IPS-18a (cell line): ENCODE results near the gene KRTAP10-2.
"Not testable (repeated sequence)": the region's sequence is repeated elsewhere in the genome, so short reads cannot be mapped to it uniquely, and the experiment has no call there.

Experiments used
- H3K27ac ChIP-seq: one replicate; pipeline ENCODE4 v1.5.1; 2013; ENCODE audit warnings: low read length
- H3K27me3 ChIP-seq: one replicate; pipeline ENCODE4 v1.6.1; 2013; ENCODE audit warnings: mild to moderate bottlenecking, low read length; ENCODE audit not compliant: control insufficient read depth, insufficient read depth
- H3K36me3 ChIP-seq: one replicate; pipeline ENCODE4 v1.6.1; 2013; ENCODE audit warnings: low read depth, low read length; ENCODE audit not compliant: control insufficient read depth
- H3K4me1 ChIP-seq: one replicate; pipeline ENCODE4 v1.6.1; 2013; ENCODE audit warnings: low read depth, low read length; ENCODE audit not compliant: control insufficient read depth
- H3K4me3 ChIP-seq: one replicate; pipeline ENCODE4 v1.5.1; 2013; ENCODE audit warnings: low read length
- H3K9ac ChIP-seq: one replicate; pipeline ENCODE4 v1.6.1; 2013; ENCODE audit warnings: mild to moderate bottlenecking, low read length, moderate library complexity
- H3K9me3 ChIP-seq: one replicate; pipeline ENCODE4 v1.6.1; 2013; ENCODE audit warnings: low read depth, low read length; ENCODE audit not compliant: control insufficient read depth

The KRTAP10-2 gene

GRCh38 chr21:44579833-44580144 is 28.5 kb upstream of the KRTAP10-2 start:
- Histone ChIP-seq H3K4me1 (no peaks in the 10 kb centered on the region), H3K9me3 (peaks cover 10% of the 10 kb centered on the region), H3K4me3 (no peak overlapping the region), H3K27ac (no peak overlapping the region), H3K36me3 (no peaks in the 10 kb centered on the region), H3K27me3 (no peaks in the 10 kb centered on the region), H3K9ac (no peak overlapping the region)

- H3K4me3 ChIP-seq, result no peak overlapping the region
- no peaks in the 10 kb centered on the region for H3K4me1 ChIP-seq
- H3K27ac ChIP-seq, result no peak overlapping the region
- no peaks in the 10 kb centered on the region for H3K36me3 ChIP-seq
- peaks cover 10% of the 10 kb centered on the region for H3K9me3 ChIP-seq
- H3K27me3 ChIP-seq, result no peaks in the 10 kb centered on the region
- H3K9ac ChIP-seq, result no peak overlapping the region
These were observed 27.9 kb upstream of the KRTAP10-2 start for GRCh38 chr21:44579056-44579832.

- Histone ChIP-seq H3K4me1 (no peaks in the 10 kb centered on the region), H3K4me3 (no peak overlapping the region), H3K27me3 (no peaks in the 10 kb centered on the region), H3K27ac (no peak overlapping the region), H3K9ac (no peak overlapping the region), H3K36me3 (no peaks in the 10 kb centered on the region), H3K9me3 (peaks cover 10% of the 10 kb centered on the region)
These were observed 27.2 kb upstream of the KRTAP10-2 start for GRCh38 chr21:44578371-44579055.

GRCh38 chr21:44576025-44576420 is 24.7 kb upstream of the KRTAP10-2 start:
- H3K4me1 ChIP-seq, result no peaks in the 10 kb centered on the region
- H3K9me3 ChIP-seq, result peaks cover 10% of the 10 kb centered on the region
- H3K9ac ChIP-seq, result no peak overlapping the region
- no peak overlapping the region for H3K27ac ChIP-seq
- H3K4me3 ChIP-seq, result no peak overlapping the region
- H3K36me3 ChIP-seq, result no peaks in the 10 kb centered on the region
- no peaks in the 10 kb centered on the region for H3K27me3 ChIP-seq

- Histone ChIP-seq H3K27me3 (no peaks in the 10 kb centered on the region), H3K9me3 (peaks cover 10% of the 10 kb centered on the region), H3K36me3 (no peaks in the 10 kb centered on the region), H3K9ac (no peak overlapping the region), H3K4me3 (no peak overlapping the region), H3K27ac (no peak overlapping the region), H3K4me1 (no peaks in the 10 kb centered on the region)
These were observed 24.2 kb upstream of the KRTAP10-2 start for GRCh38 chr21:44575307-44576024.

GRCh38 chr21:44574457-44575306 is 23.4 kb upstream of the KRTAP10-2 start:
- Histone ChIP-seq H3K27ac (no peak overlapping the region), H3K4me3 (no peak overlapping the region), H3K9me3 (peaks cover 10% of the 10 kb centered on the region), H3K9ac (no peak overlapping the region), H3K4me1 (no peaks in the 10 kb centered on the region), H3K27me3 (no peaks in the 10 kb centered on the region), H3K36me3 (no peaks in the 10 kb centered on the region)

- H3K27ac ChIP-seq, H3K4me3 ChIP-seq, H3K9me3 ChIP-seq, H3K36me3 ChIP-seq, H3K9ac ChIP-seq, H3K27me3 ChIP-seq, H3K4me1 ChIP-seq: not testable (repeated sequence)
These were observed 22.5 kb upstream of the KRTAP10-2 start, which contains the start of gene KRTAP10-4 for GRCh38 chr21:44573630-44574456. KRTAP10-4 (plus strand) TSS chr21:44573729; CDS start chr21:44573759, 30 bp downstream.

GRCh38 chr21:44572959-44573583 is 21.8 kb upstream of the KRTAP10-2 start:
- Histone ChIP-seq H3K9me3 (peaks cover 10% of the 10 kb centered on the region), H3K9ac (no peak overlapping the region), H3K27me3 (no peaks in the 10 kb centered on the region)

GRCh38 chr21:44571844-44572782 is 20.8 kb upstream of the KRTAP10-2 start:
- Histone ChIP-seq H3K4me3 (no peak overlapping the region), H3K27me3 (no peaks in the 10 kb centered on the region), H3K36me3 (no peaks in the 10 kb centered on the region)

More at GRCh38 chr21:44572959-44573583, 21.8 kb upstream of the KRTAP10-2 start:
- no peak overlapping the region for H3K27ac ChIP-seq
- no peaks in the 10 kb centered on the region for H3K4me1 ChIP-seq
- H3K4me3 ChIP-seq, result no peak overlapping the region
- no peaks in the 10 kb centered on the region for H3K36me3 ChIP-seq

More at GRCh38 chr21:44571844-44572782, 20.8 kb upstream of the KRTAP10-2 start:
- no peak overlapping the region for H3K9ac ChIP-seq
- H3K27ac ChIP-seq, result no peak overlapping the region
- H3K4me1 ChIP-seq, result no peaks in the 10 kb centered on the region
- H3K9me3 ChIP-seq, result peaks cover 6% of the 10 kb centered on the region
